Lower lobe of right lung (tissue), 2 donors: ENCODE results near the gene TANGO2. TPM values are rescaled to one million over a fixed set of nuclear protein-coding genes. Genes with fewer than 3 reads are reported as not detected.

ENCODE experiments used
- ATAC-seq, 2 donors: fragments of 200-7000 bp; cut with Tn5 transposase; one replicate each; pipeline ENCODE4 v1.9.1; 2020 to 2022; ENCODE audit warnings: mild to moderate bottlenecking in 2 of 2, moderate library complexity in 2 of 2
- DNase-seq: peaks from one replicate; pipeline ENCODE4 v3.0.0-alpha.2; 2020
- H3K27ac ChIP-seq: fragments of 200-600 bp; one replicate; pipeline ENCODE4 v1.8.0; 2022
- H3K27me3 ChIP-seq: fragments of 200-600 bp; one replicate; pipeline ENCODE4 v1.8.0; 2022; ENCODE audit warnings: low read depth
- H3K36me3 ChIP-seq: fragments of 200-600 bp; one replicate; pipeline ENCODE4 v1.8.0; 2022; ENCODE audit warnings: mild to moderate bottlenecking
- H3K4me1 ChIP-seq: fragments of 200-600 bp; one replicate; pipeline ENCODE4 v1.8.0; 2022
- H3K4me3 ChIP-seq: fragments of 200-600 bp; one replicate; pipeline ENCODE4 v1.8.0; 2022; ENCODE audit warnings: mild to moderate bottlenecking
- H3K9me3 ChIP-seq: fragments of 200-600 bp; one replicate; pipeline ENCODE4 v1.8.0; 2022
- CTCF ChIP-seq: fragments of 200-600 bp; IDR thresholded peaks from one replicate; pipeline ENCODE4 v1.8.0; 2022; ENCODE audit warnings: antibody characterized with exemption, mild to moderate bottlenecking
- intact Hi-C: fragments of 100-400 bp; cut with DNase I; formaldehyde crosslinking; loops from one replicate; pipeline ENCODE4 v1.11.0; 2022
- total RNA-seq: library from RNA; stranded (reverse); fragmentation: NEBNext Ultra II Directional; extraction: Animal tissue kit (Norgen Biotek cat#: 25700); gene quantifications from one replicate; pipeline ENCODE4 v1.2.1, GENCODE V29; 2021
- donor health status: DM: no; HTN: yes; CAD: no; lungs with severe emphysema.

Gene TANGO2
- total RNA-seq, 1 donor from 2014 or later: 45.1 TPM

GRCh38 chr22:20052309-20053259, 31.7 kb downstream of the TANGO2 start:
- ATAC-seq: peak; percentile 63 to 84
- H3K4me1 ChIP-seq: no peaks in the 10 kb centered on the region
- H3K4me3 ChIP-seq: no peak overlapping the region
- no peaks in the 10 kb centered on the region for H3K27me3 ChIP-seq
- no peak for DNase-seq
- H3K27ac ChIP-seq: no peak overlapping the region
- peaks cover 90% of the 10 kb centered on the region for H3K36me3 ChIP-seq
- no peaks in the 10 kb centered on the region for H3K9me3 ChIP-seq
- intact Hi-C loops: no loop called here
- TF ChIP-seq CTCF: no peak

GRCh38 chr22:20053407-20054033, 32.6 kb downstream of the TANGO2 start:
- Histone ChIP-seq H3K4me1 (no peaks in the 10 kb centered on the region), H3K27me3 (no peaks in the 10 kb centered on the region), H3K27ac (no peak overlapping the region), H3K36me3 (peaks cover 93% of the 10 kb centered on the region), H3K4me3 (no peak overlapping the region), H3K9me3 (no peaks in the 10 kb centered on the region)
- ATAC-seq (peak in 1 of 2 donors; percentile 6), DNase-seq (no peak)
- no peak for TF ChIP-seq CTCF
- intact Hi-C loops: no loop called here

- H3K27ac ChIP-seq: no peak overlapping the region
- no peaks in the 10 kb centered on the region for H3K4me1 ChIP-seq
- no peak for DNase-seq
- no peaks in the 10 kb centered on the region for H3K9me3 ChIP-seq
- no peaks in the 10 kb centered on the region for H3K27me3 ChIP-seq
- peaks cover 94% of the 10 kb centered on the region for H3K36me3 ChIP-seq
- TF ChIP-seq CTCF: no peak
- no peak overlapping the region for H3K4me3 ChIP-seq
- ATAC-seq: no peak
- intact Hi-C loops: no loop called here
Measured at GRCh38 chr22:20054034-20054427, 33.1 kb downstream of the TANGO2 start.

- intact Hi-C loops: no loop called here
- H3K36me3 ChIP-seq: peaks cover 95% of the 10 kb centered on the region
Measured at GRCh38 chr22:20054485-20054884, 33.6 kb downstream of the TANGO2 start.

DNA sequence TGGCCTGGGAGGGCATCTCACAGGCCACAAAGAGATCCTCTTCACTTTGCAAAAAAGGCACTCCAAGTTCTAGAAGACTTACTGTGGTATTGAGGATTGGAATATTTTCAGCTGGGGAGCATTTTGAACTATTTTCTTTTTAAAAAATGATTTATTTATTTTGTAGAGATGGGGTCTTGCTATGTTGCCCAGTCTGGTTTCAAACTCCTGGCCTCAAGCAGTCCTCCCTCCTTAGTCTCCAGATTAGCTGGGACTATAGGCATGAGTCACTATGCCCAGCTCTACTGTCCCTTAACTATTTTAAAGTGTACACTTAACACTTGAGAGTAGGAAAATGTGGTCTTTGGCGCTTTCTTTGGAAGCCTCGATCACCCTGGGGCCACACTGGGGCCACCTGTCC, 34.2 kb downstream of the TANGO2 start:
- H3K27me3 ChIP-seq: no peaks in the 10 kb centered on the region
- no peak overlapping the region for H3K27ac ChIP-seq
- intact Hi-C loops: no loop called here
- DNase-seq (no peak), ATAC-seq (no peak)
- no peaks in the 10 kb centered on the region for H3K9me3 ChIP-seq
- peaks cover 90% of the 10 kb centered on the region for H3K36me3 ChIP-seq
- no peak for TF ChIP-seq CTCF
- no peaks in the 10 kb centered on the region for H3K4me1 ChIP-seq
- no peak overlapping the region for H3K4me3 ChIP-seq

More at GRCh38 chr22:20054485-20054884, 33.6 kb downstream of the TANGO2 start:
- H3K27ac ChIP-seq: no peak overlapping the region
- ATAC-seq (no peak), DNase-seq (no peak)
- H3K9me3 ChIP-seq: no peaks in the 10 kb centered on the region
- no peaks in the 10 kb centered on the region for H3K27me3 ChIP-seq
- no peak overlapping the region for H3K4me3 ChIP-seq
- no peaks in the 10 kb centered on the region for H3K4me1 ChIP-seq
- TF ChIP-seq CTCF: no peak
